ENCODE results near the gene CHRNA1. TPM values are rescaled to one million over a fixed set of nuclear protein-coding genes. Genes with fewer than 3 reads are reported as not detected.

The CHRNA1 gene
- total RNA-seq, 4 donors from 2014 or later = not detected

DNA sequence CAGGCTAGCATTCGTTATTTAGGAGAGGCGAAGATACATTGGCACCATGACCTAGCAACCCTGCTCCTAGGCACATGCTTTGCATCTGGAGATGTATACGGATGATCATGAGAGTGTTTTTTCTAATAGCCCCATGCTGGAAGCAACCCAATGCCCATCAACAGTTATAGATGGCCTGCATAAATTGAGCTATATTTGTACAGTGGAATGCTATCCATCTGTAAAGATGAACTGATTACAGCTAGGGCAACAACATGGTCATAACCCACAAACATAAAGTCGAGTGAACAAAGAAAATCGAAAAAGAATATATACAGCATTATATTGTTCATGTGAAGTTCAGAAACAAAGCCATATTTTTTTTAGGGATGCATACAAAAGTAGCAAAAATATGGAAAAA, 20.6 kb upstream of the CHRNA1 start:
- no peaks in the 10 kb centered on the region for H3K27me3 ChIP-seq
- H3K4me3 ChIP-seq = no peak overlapping the region
- no peak overlapping the region for H3K27ac ChIP-seq
- no peaks in the 10 kb centered on the region for H3K9me3 ChIP-seq
- no peak for ATAC-seq
- H3K36me3 ChIP-seq = no peaks in the 10 kb centered on the region
- peaks cover 0 to 40% (median 10%) of the 10 kb centered on the region in 3 donors for H3K4me1 ChIP-seq
- WGBS, 2 donors (ENCODE audit: low coverage in 1 of 2) = 78 to 87% methylated on average over 2 to 5 of the region's 5 CpGs
- TF ChIP-seq EP300 (IDR thresholded peaks at IDR 0.05) (no peak), POLR2A (IDR thresholded peaks at IDR 0.05) (no peak), POLR2AphosphoS5 (IDR thresholded peaks at IDR 0.05) (no peak)
- TF ChIP-seq, protein P1, sequence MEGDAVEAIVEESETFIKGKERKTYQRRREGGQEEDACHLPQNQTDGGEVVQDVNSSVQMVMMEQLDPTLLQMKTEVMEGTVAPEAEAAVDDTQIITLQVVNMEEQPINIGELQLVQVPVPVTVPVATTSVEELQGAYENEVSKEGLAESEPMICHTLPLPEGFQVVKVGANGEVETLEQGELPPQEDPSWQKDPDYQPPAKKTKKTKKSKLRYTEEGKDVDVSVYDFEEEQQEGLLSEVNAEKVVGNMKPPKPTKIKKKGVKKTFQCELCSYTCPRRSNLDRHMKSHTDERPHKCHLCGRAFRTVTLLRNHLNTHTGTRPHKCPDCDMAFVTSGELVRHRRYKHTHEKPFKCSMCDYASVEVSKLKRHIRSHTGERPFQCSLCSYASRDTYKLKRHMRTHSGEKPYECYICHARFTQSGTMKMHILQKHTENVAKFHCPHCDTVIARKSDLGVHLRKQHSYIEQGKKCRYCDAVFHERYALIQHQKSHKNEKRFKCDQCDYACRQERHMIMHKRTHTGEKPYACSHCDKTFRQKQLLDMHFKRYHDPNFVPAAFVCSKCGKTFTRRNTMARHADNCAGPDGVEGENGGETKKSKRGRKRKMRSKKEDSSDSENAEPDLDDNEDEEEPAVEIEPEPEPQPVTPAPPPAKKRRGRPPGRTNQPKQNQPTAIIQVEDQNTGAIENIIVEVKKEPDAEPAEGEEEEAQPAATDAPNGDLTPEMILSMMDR (IDR thresholded peaks at IDR 0.05) = no peak

DNA sequence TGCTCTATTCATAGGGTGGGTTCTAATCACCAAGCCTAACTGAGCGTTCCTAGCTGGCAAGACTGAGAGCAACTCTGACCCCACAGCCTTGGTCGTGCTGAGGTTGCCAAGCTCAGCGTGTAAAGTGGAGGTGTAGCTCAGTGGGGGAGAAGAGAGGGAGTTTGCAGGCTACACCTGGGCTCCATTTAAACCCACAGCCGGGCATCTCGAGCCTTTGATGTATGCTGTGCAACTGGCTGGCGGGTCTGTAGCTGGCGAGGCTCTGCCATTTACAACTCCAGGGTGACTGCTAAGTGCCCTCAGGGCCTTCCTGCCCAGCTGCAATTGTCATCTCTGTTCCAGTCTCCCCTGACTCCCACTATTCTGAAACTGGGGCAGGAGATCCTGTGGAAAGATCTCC, 20.0 kb upstream of the CHRNA1 start:
- H3K27me3 ChIP-seq = no peaks in the 10 kb centered on the region
- no peaks in the 10 kb centered on the region for H3K9me3 ChIP-seq
- no peak for ATAC-seq
- H3K27ac ChIP-seq = no peak overlapping the region
- WGBS, 2 donors (ENCODE audit: low coverage in 1 of 2) = 93 to 94% methylated on average over 3 of the region's 7 CpGs
- no peaks in the 10 kb centered on the region for H3K36me3 ChIP-seq
- no peak overlapping the region for H3K4me3 ChIP-seq
- peaks cover 0 to 41% (median 10%) of the 10 kb centered on the region in 3 donors for H3K4me1 ChIP-seq
- no peak for TF ChIP-seq POLR2A (IDR thresholded peaks at IDR 0.05)
- no peak for TF ChIP-seq EP300 (IDR thresholded peaks at IDR 0.05)
- TF ChIP-seq, protein P1 (IDR thresholded peaks at IDR 0.05) = no peak
- TF ChIP-seq POLR2AphosphoS5 (IDR thresholded peaks at IDR 0.05) = no peak

DNA sequence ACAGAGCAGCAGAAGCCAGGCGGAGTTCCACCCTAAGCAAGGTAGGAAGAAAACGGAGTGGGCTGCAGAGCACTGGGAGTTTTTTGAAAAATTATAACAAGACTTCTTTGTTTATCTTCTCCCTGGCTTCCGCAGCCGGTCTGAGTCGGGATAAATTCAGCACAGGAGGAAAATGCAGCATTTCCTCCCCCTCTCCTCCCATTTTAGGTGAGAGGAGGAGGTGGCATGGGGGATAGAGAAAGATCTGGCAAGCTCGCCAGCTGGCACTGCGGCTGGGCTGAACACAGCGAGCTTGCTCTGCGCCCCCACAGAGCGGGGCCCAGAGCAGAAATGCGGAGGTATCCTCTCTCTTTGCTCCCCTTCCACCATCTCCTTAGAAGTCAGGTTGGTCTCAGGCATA, 17.7 kb upstream of the CHRNA1 start:
- peak overlapping the region in 1 of 2 donors; percentile 1 for H3K4me3 ChIP-seq
- H3K4me1 ChIP-seq = peaks cover 0 to 51% (median 4%) of the 10 kb centered on the region in 3 donors
- peak overlapping the region in 2 of 4 donors; percentile 36 to 41 for H3K27ac ChIP-seq
- no peaks in the 10 kb centered on the region for H3K36me3 ChIP-seq
- peak; percentile 28 for ATAC-seq
- no peaks in the 10 kb centered on the region for H3K9me3 ChIP-seq
- TF ChIP-seq, protein P1 (IDR thresholded peaks at IDR 0.05) = no peak
- TF ChIP-seq POLR2A (IDR thresholded peaks at IDR 0.05) = no peak
- TF ChIP-seq POLR2AphosphoS5 (IDR thresholded peaks at IDR 0.05) = no peak
- 45 to 55% methylated on average over 2 to 4 of the region's 11 CpGs for WGBS, 2 donors (ENCODE audit: low coverage in 1 of 2)
- no peaks in the 10 kb centered on the region for H3K27me3 ChIP-seq

DNA sequence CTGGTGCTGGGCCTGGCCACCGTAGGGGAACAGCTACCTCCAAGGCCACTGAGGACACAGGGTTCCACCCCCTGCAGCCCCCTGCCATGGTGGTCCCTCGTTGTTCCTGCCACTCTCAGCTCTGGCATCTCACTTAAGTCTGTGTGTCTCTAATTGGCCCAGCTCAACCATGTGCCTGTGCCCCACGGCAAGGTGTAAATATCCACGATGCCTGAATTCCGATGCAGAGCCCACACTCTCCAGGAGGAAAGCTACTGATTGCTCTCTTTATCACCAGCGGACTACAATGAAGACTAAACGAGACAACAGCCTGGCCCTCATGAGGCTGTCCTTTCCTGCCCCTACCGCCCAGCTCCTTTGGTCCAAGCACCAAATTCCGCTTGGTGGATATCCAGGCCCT, 17.0 kb upstream of the CHRNA1 start:
- no peak for ATAC-seq
- TF ChIP-seq EP300 (IDR thresholded peaks at IDR 0.05) = no peak
- TF ChIP-seq, protein P1 (IDR thresholded peaks at IDR 0.05) = no peak
- no peak for TF ChIP-seq POLR2AphosphoS5 (IDR thresholded peaks at IDR 0.05)
- TF ChIP-seq POLR2A (IDR thresholded peaks at IDR 0.05) = no peak
- H3K27me3 ChIP-seq = no peaks in the 10 kb centered on the region
- H3K36me3 ChIP-seq = no peaks in the 10 kb centered on the region
- WGBS, 2 donors (ENCODE audit: low coverage in 1 of 2) = 87 to 89% methylated on average over 5 to 7 of the region's 9 CpGs
- H3K4me1 ChIP-seq = peaks cover 0 to 56% (median 4%) of the 10 kb centered on the region in 3 donors
- H3K4me3 ChIP-seq = no peak overlapping the region
- H3K27ac ChIP-seq = peak overlapping the region in 2 of 4 donors; percentile 36 to 41
- H3K9me3 ChIP-seq = no peaks in the 10 kb centered on the region

DNA sequence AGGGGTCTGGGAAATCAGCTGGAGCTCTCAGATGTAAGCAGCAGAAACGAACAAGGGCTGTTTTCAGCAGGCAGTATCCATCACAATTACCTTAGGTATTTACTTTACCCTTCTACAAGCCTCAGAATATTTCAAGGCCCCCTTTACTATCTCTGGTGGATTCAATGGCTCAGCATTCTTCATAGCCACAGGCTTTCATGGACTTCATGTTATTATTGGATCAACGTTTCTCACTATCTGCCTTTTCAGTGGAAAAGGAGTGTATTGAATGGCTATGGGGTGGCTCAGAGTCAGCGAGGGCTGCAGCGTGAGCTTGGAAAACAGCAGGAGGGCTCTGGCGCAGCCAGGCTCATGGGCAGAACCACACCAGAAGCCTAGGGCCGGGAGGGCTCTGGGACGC, 16.6 kb upstream of the CHRNA1 start:
- TF ChIP-seq EP300 (IDR thresholded peaks at IDR 0.05) (no peak), POLR2AphosphoS5 (IDR thresholded peaks at IDR 0.05) (no peak), POLR2A (IDR thresholded peaks at IDR 0.05) (no peak)
- TF ChIP-seq, protein P1 (IDR thresholded peaks at IDR 0.05) = no peak

More for the DNA sequence above, 16.6 kb upstream of the CHRNA1 start:
- Histone ChIP-seq H3K4me1 (peaks cover 0 to 60% (median 4%) of the 10 kb centered on the region in 3 donors), H3K27me3 (no peaks in the 10 kb centered on the region), H3K36me3 (no peaks in the 10 kb centered on the region), H3K27ac (no peak overlapping the region), H3K9me3 (no peaks in the 10 kb centered on the region), H3K4me3 (no peak overlapping the region)
- 83 to 88% methylated on average over 2 to 5 of the region's 7 CpGs for WGBS, 2 donors (ENCODE audit: low coverage in 1 of 2)
- no peak for ATAC-seq
